WI38 (cell line): ENCODE results near the gene BAZ2B.

ENCODE experiments used
- H3K4me3 ChIP-seq: 2 replicates; pipeline ENCODE4 v1.5.1; 2011; ENCODE audit warnings: low read depth, mild to moderate bottlenecking, control low read depth, low read length
- TF ChIP-seq, protein P1 (sequence below): IDR thresholded peaks from 2 replicates; pipeline ENCODE4 v1.5.1; 2012; ENCODE audit warnings: low read depth, mild to moderate bottlenecking, control low read depth, low read length

The BAZ2B gene

DNA sequence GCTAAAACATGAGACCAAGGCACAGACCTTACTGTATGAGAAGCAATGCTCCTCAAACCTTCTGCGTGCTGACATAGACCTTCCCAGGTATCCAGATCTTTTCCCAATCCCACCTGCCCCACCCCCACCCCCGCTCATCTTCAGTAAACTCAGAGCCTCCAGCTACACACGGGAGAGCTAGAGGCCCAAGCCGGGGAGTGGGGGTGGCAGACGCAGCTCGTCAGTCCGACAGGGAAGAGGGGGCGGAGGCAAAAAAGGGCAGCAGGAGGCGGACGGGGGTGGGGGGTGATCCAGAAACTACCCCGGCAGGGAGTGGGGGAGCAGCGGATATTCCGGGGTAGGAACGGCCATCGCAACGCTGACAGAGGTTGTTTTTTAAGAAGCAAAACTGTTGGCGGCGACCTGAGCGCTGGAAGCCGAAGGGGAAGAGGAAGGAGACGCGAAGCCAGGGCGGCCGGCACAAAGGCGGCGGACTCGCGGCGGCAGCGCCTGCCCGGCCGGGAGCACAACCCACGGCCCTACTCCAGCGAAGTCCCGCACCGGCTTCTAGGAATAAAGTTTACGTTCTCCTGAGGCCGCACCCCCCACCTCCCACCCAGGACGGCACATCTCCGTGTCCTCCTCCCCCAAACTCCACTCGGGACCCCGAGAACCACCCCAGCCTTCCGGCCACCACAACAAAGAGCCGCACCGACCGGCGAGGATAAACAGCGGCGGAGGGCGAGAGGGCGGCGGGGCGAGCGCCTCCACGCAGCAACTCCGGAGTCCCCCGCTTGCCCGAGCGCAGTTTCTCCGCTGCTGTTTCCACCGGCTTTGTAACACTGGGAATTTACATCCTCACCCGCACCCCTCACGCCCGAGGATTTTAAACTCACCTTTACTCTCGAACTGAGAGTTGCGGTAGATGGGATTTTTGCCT, 722 bp downstream of the BAZ2B start:
- TF ChIP-seq, protein P1, sequence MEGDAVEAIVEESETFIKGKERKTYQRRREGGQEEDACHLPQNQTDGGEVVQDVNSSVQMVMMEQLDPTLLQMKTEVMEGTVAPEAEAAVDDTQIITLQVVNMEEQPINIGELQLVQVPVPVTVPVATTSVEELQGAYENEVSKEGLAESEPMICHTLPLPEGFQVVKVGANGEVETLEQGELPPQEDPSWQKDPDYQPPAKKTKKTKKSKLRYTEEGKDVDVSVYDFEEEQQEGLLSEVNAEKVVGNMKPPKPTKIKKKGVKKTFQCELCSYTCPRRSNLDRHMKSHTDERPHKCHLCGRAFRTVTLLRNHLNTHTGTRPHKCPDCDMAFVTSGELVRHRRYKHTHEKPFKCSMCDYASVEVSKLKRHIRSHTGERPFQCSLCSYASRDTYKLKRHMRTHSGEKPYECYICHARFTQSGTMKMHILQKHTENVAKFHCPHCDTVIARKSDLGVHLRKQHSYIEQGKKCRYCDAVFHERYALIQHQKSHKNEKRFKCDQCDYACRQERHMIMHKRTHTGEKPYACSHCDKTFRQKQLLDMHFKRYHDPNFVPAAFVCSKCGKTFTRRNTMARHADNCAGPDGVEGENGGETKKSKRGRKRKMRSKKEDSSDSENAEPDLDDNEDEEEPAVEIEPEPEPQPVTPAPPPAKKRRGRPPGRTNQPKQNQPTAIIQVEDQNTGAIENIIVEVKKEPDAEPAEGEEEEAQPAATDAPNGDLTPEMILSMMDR: no peak
- peak overlapping the region; percentile 73 for H3K4me3 ChIP-seq

DNA sequence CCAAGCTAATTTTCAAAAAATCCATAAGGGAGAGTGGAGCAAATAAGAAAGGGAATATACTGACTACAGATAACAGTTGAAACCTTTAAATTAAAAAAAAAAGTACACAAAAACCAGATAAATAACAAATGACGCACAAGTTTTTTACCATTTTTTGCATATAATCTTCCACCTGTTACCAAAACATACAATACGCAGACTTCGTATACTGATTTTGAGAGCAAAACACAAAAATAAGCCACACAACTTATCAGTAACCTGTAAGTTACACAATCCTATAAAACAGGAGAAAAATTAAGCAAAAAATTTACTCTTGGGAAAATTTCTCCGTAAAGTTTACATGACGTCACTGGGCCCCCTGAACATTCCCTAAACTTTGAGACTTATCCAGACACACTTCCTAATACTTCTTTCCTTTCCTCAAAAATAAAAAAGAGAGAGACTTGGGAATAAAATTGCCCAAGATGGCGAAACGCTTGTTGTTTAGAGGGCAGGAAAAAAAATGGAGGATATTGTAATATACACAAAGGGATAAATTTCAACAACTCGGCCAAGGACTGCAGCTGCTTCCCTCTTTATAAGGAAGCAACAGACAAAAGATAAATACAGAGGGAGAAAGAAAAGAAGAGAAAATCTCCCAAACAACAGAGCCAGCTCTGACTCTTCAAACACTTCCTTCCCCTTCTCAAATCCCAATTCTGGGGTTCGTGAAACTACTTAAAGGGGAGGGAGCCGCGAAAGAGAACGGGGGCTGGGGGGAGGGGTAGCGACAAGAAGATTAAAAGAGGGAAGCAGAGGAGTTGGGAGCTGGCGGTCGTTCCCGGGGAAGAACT, 1.6 kb downstream of the BAZ2B start:
- TF ChIP-seq, protein P1: no peak
- H3K4me3 ChIP-seq: peak overlapping the region; percentile 73

DNA sequence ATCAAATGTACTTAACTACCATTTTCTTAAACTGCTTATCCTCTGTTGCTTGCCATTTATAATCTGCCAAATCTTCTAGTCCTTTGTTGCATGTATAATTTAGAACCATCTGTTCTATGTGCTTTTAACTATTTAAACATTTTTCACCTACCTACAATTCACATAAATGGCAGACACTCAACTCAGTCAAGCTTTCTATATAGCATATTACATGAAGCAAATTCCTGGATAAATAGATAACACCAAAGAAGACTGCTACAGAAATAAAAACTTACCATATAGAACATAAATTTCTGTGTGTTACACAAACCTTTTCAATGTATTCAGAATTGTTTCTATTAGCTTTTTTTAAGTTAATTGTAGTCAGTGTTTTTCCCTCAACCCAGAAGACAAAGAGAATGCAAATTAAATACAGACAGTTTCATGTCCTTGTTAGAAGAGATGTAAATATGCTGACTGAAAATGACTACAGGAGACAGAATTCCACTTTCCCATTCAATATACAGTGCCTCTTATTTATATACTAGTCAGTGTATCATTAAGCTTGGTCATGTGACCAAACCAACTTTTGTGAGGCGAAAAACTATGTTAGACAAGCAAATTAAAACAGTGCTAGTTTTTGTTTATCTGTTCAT, 2.6 kb downstream of the BAZ2B start:
- TF ChIP-seq, protein P1: no peak
- H3K4me3 ChIP-seq: peak overlapping the region; percentile 73

DNA sequence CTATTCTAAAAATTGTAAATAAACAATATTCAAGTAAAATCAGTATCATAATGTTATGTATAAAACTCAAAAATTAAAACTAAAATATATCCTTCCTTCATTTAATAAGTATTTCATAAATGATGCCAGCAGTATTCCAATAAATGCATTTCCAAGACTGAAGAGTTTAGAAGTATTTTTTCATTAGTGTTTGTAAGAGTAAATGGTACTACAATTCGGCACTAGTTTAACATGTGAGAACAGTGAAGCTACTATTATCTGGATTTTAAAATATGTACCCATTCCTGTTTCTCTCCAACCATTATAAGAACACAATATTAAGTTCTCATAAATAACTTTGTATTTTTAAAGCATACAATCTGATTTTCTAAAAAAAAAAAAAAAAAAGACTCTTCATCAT, 3.3 kb downstream of the BAZ2B start:
- no peak overlapping the region for H3K4me3 ChIP-seq
- TF ChIP-seq, protein P1: no peak

DNA sequence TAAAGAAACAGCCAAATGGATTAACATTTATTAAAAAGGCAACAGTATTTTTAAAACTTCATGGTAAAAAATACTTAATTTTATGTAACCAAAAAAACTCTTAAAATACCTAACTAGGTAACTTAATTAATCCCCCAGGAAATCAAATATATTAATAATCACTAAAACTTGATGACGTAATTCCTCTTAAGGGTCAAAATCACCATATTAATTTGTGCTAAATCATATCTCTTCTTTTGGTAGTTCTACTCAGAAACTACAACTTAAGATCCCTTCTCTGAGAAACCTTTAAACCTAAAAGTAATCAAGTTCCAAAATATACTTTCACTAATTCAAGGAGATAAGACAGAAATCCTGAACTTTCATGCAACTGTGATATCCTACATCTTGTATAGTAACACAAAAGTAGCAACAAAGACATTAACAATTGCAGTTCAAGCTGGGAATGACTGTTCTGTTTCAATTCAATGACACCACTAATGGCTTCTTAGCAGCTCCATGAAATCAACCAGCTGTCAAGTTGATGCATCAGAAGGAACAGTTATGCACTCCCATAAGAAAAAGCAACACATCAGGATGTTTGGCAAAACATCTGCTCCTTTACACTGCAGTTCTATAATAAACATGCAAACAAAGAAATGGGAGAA, 4.0 kb downstream of the BAZ2B start:
- no peak overlapping the region for H3K4me3 ChIP-seq
- TF ChIP-seq, protein P1: no peak

DNA sequence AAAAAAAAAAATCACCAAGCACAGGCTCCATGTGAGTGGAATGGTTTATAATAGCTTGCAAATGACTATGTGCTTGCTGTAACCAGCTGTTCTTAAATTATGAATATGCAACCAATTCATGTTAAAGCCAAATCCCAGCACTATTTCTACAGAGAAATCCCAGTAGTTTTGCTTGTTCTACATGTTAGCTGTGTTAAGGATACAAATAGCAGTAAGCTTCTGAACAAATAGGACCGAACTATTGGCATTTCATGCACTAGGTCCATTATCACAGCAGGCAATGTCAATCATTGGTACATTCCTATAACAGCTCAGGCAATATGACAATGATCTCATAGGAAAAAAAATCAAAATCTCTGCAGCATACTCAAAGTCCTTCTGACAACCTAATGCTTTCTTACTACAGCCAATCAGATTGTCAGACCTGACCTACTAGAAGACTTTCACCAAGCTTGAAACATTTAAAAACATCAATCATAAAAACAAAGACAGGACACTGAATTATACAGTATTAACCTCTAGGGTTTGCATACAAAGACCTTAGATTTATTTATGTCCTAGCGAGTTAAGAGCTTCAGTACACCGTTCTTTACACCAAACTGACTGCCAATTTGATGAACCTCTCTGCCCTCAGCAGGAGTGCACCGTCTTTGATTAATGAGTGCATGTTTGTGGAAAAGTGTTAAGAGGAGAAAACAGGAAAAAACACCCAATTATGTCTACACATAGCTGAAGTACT, 6.4 kb downstream of the BAZ2B start:
- H3K4me3 ChIP-seq: no peak overlapping the region
- TF ChIP-seq, protein P1: no peak
